ENCODE measurements around the gene SLC51A. TPM values are rescaled to one million over a fixed set of nuclear protein-coding genes. Genes with fewer than 3 reads are reported as not detected.

The SLC51A gene
- total and polyA plus RNA-seq, 2 of the 13 experiments (the other 11 are each of a cell fraction or from before 2014, with no cell fraction given), result 4.3 to 48.8 TPM

GRCh38 chr3:196216089-196216564, at the start of gene SLC51A (continued):
- TF ChIP-seq ZNF20 (CRISPR knock-in tag; IDR thresholded peaks at IDR 0.05), result no peak

- no peak overlapping the region for H3K4me2 ChIP-seq (ENCODE audit: low read depth, low read length)
- whole genome bisulfite sequencing (ENCODE audit: low lambda C conversion rate), result 58% methylated on average over 7 of the region's 7 CpGs
- ChIA-PET POLR2A (no interaction called here), CTCF (ENCODE audit: low intra/inter-chr PET ratio, low total read pairs) (no interaction called here)
- H3K4me3 ChIP-seq (replicated peaks in 1 of 3; ENCODE audit: insufficient read depth in 1 of 3, low read depth in 2 of 3, low read length in 3 of 3), result no peak overlapping the region
- in situ Hi-C loops (cut with HindIII; ENCODE audit: extremely low pct_ligation_motif_present, low pct_unique_long_range_greater_than_20kb), result no loop called here
- H3K27me3 ChIP-seq (ENCODE audit: control insufficient read depth in 1 of 2, insufficient read depth in 2 of 2, low read length in 2 of 2), result no peaks in the 10 kb centered on the region; a peak in 3 of 5 replicates
- H2AFZ ChIP-seq (ENCODE audit: low read length), result no peak overlapping the region
- TF ChIP-seq SOX13 (IDR thresholded peaks at IDR 0.05), result no peak
- no peak for TF ChIP-seq SOX13 (CRISPR knock-in tag; conservative IDR thresholded peaks at IDR 0.05 in 1 of 2, IDR thresholded peaks at IDR 0.05 in 1 of 2)
- TF ChIP-seq SIN3B (IDR thresholded peaks at IDR 0.05; ENCODE audit: low read length), result no peak
- TF ChIP-seq MTA1 (CRISPR knock-in tag; IDR thresholded peaks at IDR 0.05; ENCODE audit: borderline replicate concordance), result no peak
- no peak for TF ChIP-seq NR3C1 (CRISPR knock-in tag; IDR thresholded peaks at IDR 0.05)
- TF ChIP-seq MAF1 (CRISPR knock-in tag; IDR thresholded peaks at IDR 0.05; ENCODE audit: borderline replicate concordance), result no peak
- no peak for TF ChIP-seq CENPX (CRISPR knock-in tag; IDR thresholded peaks at IDR 0.05)
- no peak for TF ChIP-seq ZNF263 (CRISPR knock-in tag; IDR thresholded peaks at IDR 0.05)
- no peak for TF ChIP-seq ATF6 (CRISPR knock-in tag; conservative IDR thresholded peaks at IDR 0.05)
- TF ChIP-seq SP1 (IDR thresholded peaks at IDR 0.05), result no peak
- TF ChIP-seq SP1 (CRISPR knock-in tag; IDR thresholded peaks at IDR 0.05), result no peak
- TF ChIP-seq ZNF326 (CRISPR knock-in tag; IDR thresholded peaks at IDR 0.05; ENCODE audit: borderline replicate concordance), result no peak
- TF ChIP-seq KLF12 (CRISPR knock-in tag; IDR thresholded peaks at IDR 0.05; ENCODE audit: borderline replicate concordance), result no peak
- TF ChIP-seq THAP9 (CRISPR knock-in tag; IDR thresholded peaks at IDR 0.05; ENCODE audit: borderline replicate concordance), result no peak
- TF ChIP-seq ZNF773 (CRISPR knock-in tag; IDR thresholded peaks at IDR 0.05; ENCODE audit: borderline replicate concordance), result no peak
- TF ChIP-seq ZNF33A (CRISPR knock-in tag; IDR thresholded peaks at IDR 0.05; ENCODE audit: borderline replicate concordance), result no peak
- H3K79me2 ChIP-seq (ENCODE audit: insufficient read depth, low read length), result no peaks in the 10 kb centered on the region
- H3K9ac ChIP-seq (ENCODE audit: insufficient read depth, low read depth, low read length), result no peak overlapping the region
- no TSS peak for BruUV-seq (replicated peaks)
- ATAC-seq (no peak), DNase-seq (ENCODE audit: low spot score) (no peak), FAIRE-seq (no peak)
- H3K4me1 ChIP-seq (ENCODE audit: insufficient read depth, low read length), result peaks cover 44% of the 10 kb centered on the region
- no peaks in the 10 kb centered on the region for H3K9me3 ChIP-seq (ENCODE audit: low read length)
- H4K20me1 ChIP-seq (ENCODE audit: insufficient read depth, low read length), result no peaks in the 10 kb centered on the region
- intact Hi-C loops (cut with micrococcal nuclease; ENCODE audit: unreplicated experiment), result no loop called here
- no peaks in the 10 kb centered on the region for H3K36me3 ChIP-seq (replicated peaks in 1 of 2; ENCODE audit: control insufficient read depth in 1 of 2, insufficient read depth in 2 of 2, low read length in 2 of 2)
- H3K27ac ChIP-seq (ENCODE audit: extremely low read length, insufficient read depth, low read length), result no peak overlapping the region
These were observed 49.6 kb upstream of the SLC51A start for GRCh38 chr3:196166741-196167140.
